Kidney epithelial cell (primary cell): ENCODE measurements around the gene CASP3. TPM values are rescaled to one million over a fixed set of nuclear protein-coding genes. Genes with fewer than 3 reads are reported as not detected.
A peak's percentile ranks its signal among the peaks of the same experiment; 100 is the strongest.
"Not testable (repeated sequence)": the region's sequence is repeated elsewhere in the genome, so short reads cannot be mapped to it uniquely, and the experiment has no call there.

ENCODE experiments used
- DNase-seq: peaks from one replicate; pipeline ENCODE4 v3.0.0-alpha.2; 2010; ENCODE audit warnings: low read depth
- H3K27me3 ChIP-seq: 2 replicates; pipeline ENCODE4 v1.6.0; 2011; ENCODE audit warnings: low read length; ENCODE audit not compliant: control insufficient read depth, insufficient read depth
- H3K36me3 ChIP-seq: 2 replicates; pipeline ENCODE4 v1.5.1; 2011; ENCODE audit warnings: low read length; ENCODE audit not compliant: control insufficient read depth, insufficient read depth
- H3K4me3 ChIP-seq: 2 replicates; pipeline ENCODE4 v1.5.1; 2011; ENCODE audit warnings: low read depth, mild to moderate bottlenecking, control low read depth, low read length
- CTCF ChIP-seq: IDR thresholded peaks from 2 replicates; pipeline ENCODE4 v1.5.1; 2011; ENCODE audit warnings: mild to moderate bottlenecking, moderate library complexity, low read length, control low read depth, inconsistent platforms; ENCODE audit not compliant: insufficient read depth, poor library complexity, severe bottlenecking
- total RNA-seq: library from RNA; depleted of rRNA; stranded (reverse); fragments of >200 nt; gene quantifications from 2 replicates; pipeline ENCODE4 v1.2.3, GENCODE V29; 2015

CASP3 gene
- total RNA-seq, 1 donor from 2014 or later = 51.0 TPM

GRCh38 chr4:184657144-184657543, 7.9 kb upstream of the CASP3 start:
- no peak for DNase-seq
- no peaks in the 10 kb centered on the region for H3K27me3 ChIP-seq
- H3K36me3 ChIP-seq = no peaks in the 10 kb centered on the region
- no peak for TF ChIP-seq CTCF
- H3K4me3 ChIP-seq = no peak overlapping the region

- DNase-seq = no peak
- TF ChIP-seq CTCF = no peak
- H3K4me3 ChIP-seq = no peak overlapping the region
- no peaks in the 10 kb centered on the region for H3K27me3 ChIP-seq
- no peaks in the 10 kb centered on the region for H3K36me3 ChIP-seq
Measured at GRCh38 chr4:184655889-184656869, 6.9 kb upstream of the CASP3 start.

- no peaks in the 10 kb centered on the region for H3K36me3 ChIP-seq
- no peak overlapping the region for H3K4me3 ChIP-seq
- no peak for DNase-seq
- no peaks in the 10 kb centered on the region for H3K27me3 ChIP-seq
- TF ChIP-seq CTCF = no peak
Measured at GRCh38 chr4:184653650-184654049, 4.4 kb upstream of the CASP3 start.

GRCh38 chr4:184652681-184653080, 3.4 kb upstream of the CASP3 start:
- DNase-seq, H3K36me3 ChIP-seq, H3K27me3 ChIP-seq, H3K4me3 ChIP-seq: not testable (repeated sequence)

GRCh38 chr4:184651899-184652298, 2.7 kb upstream of the CASP3 start:
- no peak for DNase-seq
- H3K4me3 ChIP-seq = no peak overlapping the region
- TF ChIP-seq CTCF = no peak
- H3K27me3 ChIP-seq = no peaks in the 10 kb centered on the region
- H3K36me3 ChIP-seq = no peaks in the 10 kb centered on the region

GRCh38 chr4:184649971-184650855, 966 bp upstream of the CASP3 start:
- DNase-seq = no peak
- Histone ChIP-seq H3K4me3 (peak overlapping the region; percentile 69), H3K36me3 (no peaks in the 10 kb centered on the region), H3K27me3 (no peaks in the 10 kb centered on the region)
- TF ChIP-seq CTCF = no peak
